ENCODE results near the gene MGLL. TPM values are rescaled to one million over a fixed set of nuclear protein-coding genes. Genes with fewer than 3 reads are reported as not detected.

MGLL gene
- total RNA-seq, 4 donors from 2014 or later: 12.6 to 44.8 (median 32.3) TPM

GRCh38 chr3:127822682-127823425 is 539 bp upstream of the MGLL start:
- Histone ChIP-seq H3K27me3 (no peaks in the 10 kb centered on the region), H3K4me3 (peak overlapping the region; percentile 40 to 58), H3K27ac (peak overlapping the region; percentile 71), H3K4me1 (no peaks in the 10 kb centered on the region), H3K36me3 (no peaks in the 10 kb centered on the region), H3K9me3 (no peaks in the 10 kb centered on the region)
- peak in 1 of 2 donors; percentile 43 for DNase-seq
- intact Hi-C loops (cut with DNase I; ENCODE audit: low total_unique reads): no loop called here
- TF ChIP-seq CTCF (IDR thresholded peaks at IDR 0.05) (peak in 2 of 4 experiments; percentile 55 to 65), POLR2A (IDR thresholded peaks at IDR 0.05) (peak in 1 of 2 donors; percentile 9)

- TF ChIP-seq CTCF (IDR thresholded peaks at IDR 0.05) (no peak), POLR2A (IDR thresholded peaks at IDR 0.05) (no peak)
- no peaks in the 10 kb centered on the region for H3K4me1 ChIP-seq
- no peak for DNase-seq
- intact Hi-C loops (cut with DNase I; ENCODE audit: low total_unique reads): no loop called here
- H3K4me3 ChIP-seq: no peak overlapping the region
- no peaks in the 10 kb centered on the region for H3K27me3 ChIP-seq
- peak overlapping the region; percentile 71 for H3K27ac ChIP-seq
- no peaks in the 10 kb centered on the region for H3K36me3 ChIP-seq
- no peaks in the 10 kb centered on the region for H3K9me3 ChIP-seq
These were observed 921 bp downstream of the MGLL start for GRCh38 chr3:127821394-127821793.

GRCh38 chr3:127820826-127821313 is 1.4 kb downstream of the MGLL start:
- no peak overlapping the region for H3K4me3 ChIP-seq
- TF ChIP-seq CTCF (IDR thresholded peaks at IDR 0.05) (no peak), POLR2A (IDR thresholded peaks at IDR 0.05) (no peak)
- H3K27ac ChIP-seq: peak overlapping the region; percentile 71
- intact Hi-C loops (cut with DNase I; ENCODE audit: low total_unique reads): no loop called here
- H3K9me3 ChIP-seq: no peaks in the 10 kb centered on the region
- H3K36me3 ChIP-seq: no peaks in the 10 kb centered on the region
- no peaks in the 10 kb centered on the region for H3K4me1 ChIP-seq
- no peak for DNase-seq
- H3K27me3 ChIP-seq: no peaks in the 10 kb centered on the region

GRCh38 chr3:127820221-127820825 is 2.0 kb downstream of the MGLL start:
- H3K27me3 ChIP-seq: no peaks in the 10 kb centered on the region
- no peaks in the 10 kb centered on the region for H3K4me1 ChIP-seq
- H3K36me3 ChIP-seq: no peaks in the 10 kb centered on the region
- intact Hi-C loops (cut with DNase I; ENCODE audit: low total_unique reads): no loop called here
- no peak overlapping the region for H3K4me3 ChIP-seq
- no peaks in the 10 kb centered on the region for H3K9me3 ChIP-seq
- no peak for TF ChIP-seq POLR2A (IDR thresholded peaks at IDR 0.05)
- peak in 1 of 4 experiments; percentile 25 for TF ChIP-seq CTCF (IDR thresholded peaks at IDR 0.05)
- no peak for DNase-seq
- peak overlapping the region; percentile 71 for H3K27ac ChIP-seq

- Histone ChIP-seq H3K27ac (no peak overlapping the region), H3K4me1 (no peaks in the 10 kb centered on the region), H3K36me3 (no peaks in the 10 kb centered on the region), H3K4me3 (no peak overlapping the region), H3K9me3 (no peaks in the 10 kb centered on the region), H3K27me3 (no peaks in the 10 kb centered on the region)
- no peak for DNase-seq
- TF ChIP-seq POLR2A (IDR thresholded peaks at IDR 0.05) (no peak), CTCF (IDR thresholded peaks at IDR 0.05) (no peak)
- intact Hi-C loops (cut with DNase I; ENCODE audit: low total_unique reads): no loop called here
These were observed 2.7 kb downstream of the MGLL start for GRCh38 chr3:127819656-127820055.
